Heart left ventricle (tissue), 16 donors: ENCODE data around the gene TOX2. TPM values are rescaled to one million over a fixed set of nuclear protein-coding genes. Genes with fewer than 3 reads are reported as not detected.

Source experiments
- ATAC-seq, 4 donors: fragments of 200-7000 bp; cut with Tn5 transposase; one replicate each; pipeline ENCODE4 v1.9.1; 2020 to 2022; ENCODE audit warnings: moderate library complexity in 4 of 4, mild to moderate bottlenecking in 3 of 4, moderate number of reproducible peaks in 1 of 4
- DNase-seq, 5 donors: peaks; one replicate each; pipeline ENCODE4 v3.0.0-alpha.2; 2020
- H3K27ac ChIP-seq, 12 donors: fragments of 200-600 bp; sonication (generic) in 4 of 12; one replicate each; pipeline versions ENCODE4 v1.5.0 to v1.8.0; 2016 to 2022; ENCODE audit warnings: mild to moderate bottlenecking in 2 of 12
- H3K27me3 ChIP-seq, 9 donors: fragments of 200-600 bp; sonication (generic) in 2 of 9; one replicate each; pipeline versions ENCODE4 v1.5.1 to v1.8.0; 2016 to 2022; ENCODE audit warnings: mild to moderate bottlenecking in 3 of 9
- H3K36me3 ChIP-seq, 9 donors: fragments of 200-600 bp; sonication (generic) in 2 of 9; one replicate each; pipeline versions ENCODE4 v1.5.0 to v1.8.0; 2018 to 2022; ENCODE audit warnings: mild to moderate bottlenecking in 2 of 9
- H3K4me1 ChIP-seq, 12 donors: fragments of 200-600 bp; sonication (generic) in 4 of 12; one replicate each; pipeline versions ENCODE4 v1.5.0 to v1.8.0; 2016 to 2022; ENCODE audit warnings: mild to moderate bottlenecking in 3 of 12
- H3K4me3 ChIP-seq, 12 donors: fragments of 200-600 bp; sonication (generic) in 4 of 12; one replicate each; pipeline versions ENCODE4 v1.5.0 to v1.8.0; 2017 to 2022; ENCODE audit warnings: mild to moderate bottlenecking in 9 of 12, moderate library complexity in 4 of 12
- H3K9me3 ChIP-seq, 12 donors: fragments of 200-600 bp; sonication (generic) in 4 of 12; one replicate each; pipeline versions ENCODE4 v1.5.0 to v1.8.0; 2016 to 2022; ENCODE audit warnings: mild to moderate bottlenecking in 1 of 12
- POLR2A ChIP-seq, 2 donors: fragments of 450-650 bp; IDR thresholded peaks; one replicate each; pipeline ENCODE4 v1.6.1; 2017; ENCODE audit warnings: antibody characterized with exemption in 2 of 2, mild to moderate bottlenecking in 2 of 2, moderate library complexity in 2 of 2
- WGBS, 4 donors: extraction: QIAGEN DNeasy Blood & Tissue Kit in 2 of 4; methylation state at CpG; one replicate each; pipeline versions ENCODE4 v1.1.5 to v1.1.7; 2013 to 2018; 5-methylcytosine and 5-hydroxymethylcytosine counted together
- intact Hi-C, 10 donors: fragments of 100-400 bp; cut with DNase I; formaldehyde crosslinking; loops; one replicate each; pipeline versions ENCODE4 v1.11.1 to v1.14.2; 2022
- polyA plus RNA-seq, 2 donors: library from polyadenylated mRNA; stranded (reverse); fragments of 200-250 nt; gene quantifications; one replicate each; pipeline ENCODE4 v1.2.3, GENCODE V29; 2013
- total RNA-seq, 9 donors: library from RNA; depleted of rRNA in 2 of 9; stranded (reverse); fragments of >200 nt in 2 of 9; fragmentation: NEBNext Ultra II Directional in 3 of 9; extraction: Animal tissue kit (Norgen Biotek cat#: 25700) in 3 of 9; gene quantifications; one replicate each; pipeline versions ENCODE4 v1.1.0 to v1.2.4, GENCODE V29; 2016 to 2023
- TF ChIP-seq, protein P1 (sequence below), 12 donors: fragments of 200-600 bp; sonication (generic) in 4 of 12; IDR thresholded peaks; one replicate each; pipeline versions ENCODE4 v1.5.0 to v1.8.0; 2018 to 2022; ENCODE audit warnings: antibody characterized with exemption in 12 of 12, mild to moderate bottlenecking in 5 of 12
- donor health status: ischemic (EF 13 %, LVEDD 7.1; RV severe dilation, severe dysfunction).
- donor health status: healthy with polysubstance abuse.
- donor health status: DM: no; HTN: yes; CAD: no.
- donor health status: DM: no; HTN: no; CAD: no.
- donor health status: ischemic (EF 25% LVEDD 6.9; RV normal size, moderate dysfunction).
- donor health status: ischemic (EF 25% LVEDD 5.7; RV mildly dilated, moderate dysfunction).
- donor health status: healthy.
- donor health status: DM: yes; HTN: yes; CAD: no.
- donor health status: ischemic (EF 35%, LVEDD 5.7; RV mildly dilated, moderate dysfunction).
- donor health status: nonischemic (EF 11% LVEDD 7.7; RV severe dilation, severe dysfunction).
- donor health status: DM: yes; HTN: yes; CAD: no.
- donor health status: PGD.
- donor health status: ischemic (EF 29% LVEDD 5.4; RV normal size, mild dysfunction).
- donor health status: nonischemic (EF 23%, LVEDD 6.1; RV moderate dilation, normal function).

Gene TOX2
- total and polyA plus RNA-seq, 11 donors, result 0.53 to 3.0 (median 0.91) TPM

DNA sequence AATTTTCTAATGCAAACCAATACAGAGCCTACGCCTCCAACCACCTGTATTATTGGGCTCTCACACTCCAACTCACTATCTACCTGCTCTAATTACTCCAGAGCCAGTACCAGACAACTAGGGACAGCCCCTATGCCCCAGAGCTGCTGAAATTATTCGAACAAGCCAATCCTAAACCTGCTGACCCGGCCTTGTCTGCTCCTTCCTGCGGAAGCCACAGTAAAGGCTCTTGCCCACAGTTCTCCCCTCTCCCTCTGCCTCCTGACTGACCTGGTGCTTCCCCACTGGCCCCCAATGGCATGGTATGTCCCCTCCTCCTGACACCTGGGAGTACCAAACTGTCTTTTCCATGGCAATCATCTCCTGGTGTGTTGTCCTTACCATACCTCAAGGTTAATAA is 4.1 kb upstream of the TOX2 start:
- intact Hi-C loops, result no loop called here
- Histone ChIP-seq H3K27me3 (peaks cover 5 to 29% (median 13%) of the 10 kb centered on the region in 9 donors), H3K27ac (no peak overlapping the region), H3K36me3 (no peaks in the 10 kb centered on the region), H3K9me3 (peaks cover 0 to 44% (median 20%) of the 10 kb centered on the region in 12 donors), H3K4me3 (no peak overlapping the region), H3K4me1 (peaks cover 0 to 13% (median 0%) of the 10 kb centered on the region in 12 donors)
- ATAC-seq (no peak), DNase-seq (no peak)
- TF ChIP-seq, protein P1, sequence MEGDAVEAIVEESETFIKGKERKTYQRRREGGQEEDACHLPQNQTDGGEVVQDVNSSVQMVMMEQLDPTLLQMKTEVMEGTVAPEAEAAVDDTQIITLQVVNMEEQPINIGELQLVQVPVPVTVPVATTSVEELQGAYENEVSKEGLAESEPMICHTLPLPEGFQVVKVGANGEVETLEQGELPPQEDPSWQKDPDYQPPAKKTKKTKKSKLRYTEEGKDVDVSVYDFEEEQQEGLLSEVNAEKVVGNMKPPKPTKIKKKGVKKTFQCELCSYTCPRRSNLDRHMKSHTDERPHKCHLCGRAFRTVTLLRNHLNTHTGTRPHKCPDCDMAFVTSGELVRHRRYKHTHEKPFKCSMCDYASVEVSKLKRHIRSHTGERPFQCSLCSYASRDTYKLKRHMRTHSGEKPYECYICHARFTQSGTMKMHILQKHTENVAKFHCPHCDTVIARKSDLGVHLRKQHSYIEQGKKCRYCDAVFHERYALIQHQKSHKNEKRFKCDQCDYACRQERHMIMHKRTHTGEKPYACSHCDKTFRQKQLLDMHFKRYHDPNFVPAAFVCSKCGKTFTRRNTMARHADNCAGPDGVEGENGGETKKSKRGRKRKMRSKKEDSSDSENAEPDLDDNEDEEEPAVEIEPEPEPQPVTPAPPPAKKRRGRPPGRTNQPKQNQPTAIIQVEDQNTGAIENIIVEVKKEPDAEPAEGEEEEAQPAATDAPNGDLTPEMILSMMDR (IDR thresholded peaks at IDR 0.05), result no peak
- WGBS, 4 donors, result 68 to 87% (median 81%) methylated on average over 4 of the region's 4 CpGs

DNA sequence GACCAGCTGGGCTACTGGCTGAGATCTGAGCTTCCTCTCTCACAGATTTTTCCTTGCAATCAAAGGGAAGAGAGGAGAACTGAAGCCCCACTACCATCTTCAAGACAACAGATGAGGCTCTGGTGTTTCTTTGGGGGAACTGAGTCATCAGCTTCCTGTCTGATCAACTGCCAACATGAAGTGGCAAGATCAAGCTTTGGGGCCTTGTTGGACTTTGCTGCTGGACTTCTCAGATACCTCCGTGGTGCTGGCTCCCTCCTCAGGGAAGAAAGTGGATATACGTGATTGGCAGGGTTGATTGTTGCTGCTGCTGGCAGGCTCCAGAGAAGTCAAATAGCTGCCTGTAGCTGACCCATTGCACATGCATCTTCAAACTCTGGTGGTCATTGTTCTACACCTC is 3.6 kb upstream of the TOX2 start:
- Histone ChIP-seq H3K9me3 (peaks cover 0 to 44% (median 20%) of the 10 kb centered on the region in 12 donors), H3K27ac (no peak overlapping the region), H3K4me1 (peaks cover 0 to 18% (median 3%) of the 10 kb centered on the region in 12 donors), H3K27me3 (peaks cover 10 to 34% (median 18%) of the 10 kb centered on the region in 9 donors), H3K4me3 (no peak overlapping the region), H3K36me3 (no peaks in the 10 kb centered on the region)
- ATAC-seq (no peak), DNase-seq (no peak)
- WGBS, 4 donors, result 41 to 60% (median 45%) methylated on average over 2 of the region's 2 CpGs
- TF ChIP-seq, protein P1 (IDR thresholded peaks at IDR 0.05), result no peak
- no peak for TF ChIP-seq POLR2A (IDR thresholded peaks at IDR 0.05)
- intact Hi-C loops, result no loop called here

DNA sequence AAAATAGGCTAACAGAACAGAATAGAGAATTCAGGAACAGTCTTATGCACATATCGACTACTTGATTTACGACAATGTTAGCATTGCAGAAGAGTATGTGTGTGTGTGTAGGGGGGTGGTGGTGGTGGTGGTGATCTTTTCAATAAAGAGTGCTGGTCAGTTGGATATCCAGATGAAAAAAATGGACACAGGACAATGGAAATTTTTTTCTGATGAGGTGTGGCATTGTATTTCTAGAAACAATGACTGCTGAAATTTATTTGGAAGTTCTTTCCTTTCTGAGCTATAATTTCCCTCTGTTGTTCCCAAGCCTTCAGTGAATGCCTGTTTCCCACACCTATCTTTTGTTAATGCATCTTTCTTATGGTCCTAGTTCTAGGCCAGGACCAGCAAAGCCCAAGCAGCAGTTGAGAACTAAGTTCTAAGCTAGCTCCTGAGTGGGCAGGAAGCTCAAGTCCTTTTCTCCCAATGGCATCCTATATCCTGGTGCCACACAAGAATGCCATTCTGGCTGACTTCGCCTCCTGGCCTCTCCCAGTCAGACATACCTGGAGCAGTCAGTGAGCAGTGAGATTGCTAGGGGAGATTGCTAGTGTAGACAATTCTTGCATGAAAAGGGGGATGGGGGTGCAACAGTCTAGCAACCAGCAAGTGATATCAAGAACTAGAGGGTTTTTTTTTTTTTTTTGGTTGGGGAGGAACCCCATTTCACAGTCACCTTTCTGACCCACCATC is 1.2 kb upstream of the TOX2 start:
- DNase-seq (no peak), ATAC-seq (no peak)
- no peaks in the 10 kb centered on the region for H3K36me3 ChIP-seq
- TF ChIP-seq POLR2A (IDR thresholded peaks at IDR 0.05), result no peak
- TF ChIP-seq, protein P1 (IDR thresholded peaks at IDR 0.05), result no peak
- peaks cover 13 to 54% (median 31%) of the 10 kb centered on the region in 9 donors for H3K27me3 ChIP-seq
- intact Hi-C loops, result no loop called here
- WGBS, 4 donors, result 91 to 95% (median 94%) methylated on average over 3 of the region's 3 CpGs
- peaks cover 0 to 22% (median 5%) of the 10 kb centered on the region in 12 donors for H3K4me1 ChIP-seq
- H3K4me3 ChIP-seq, result no peak overlapping the region
- H3K9me3 ChIP-seq, result peaks cover 0 to 29% (median 16%) of the 10 kb centered on the region in 12 donors
- H3K27ac ChIP-seq, result no peak overlapping the region

DNA sequence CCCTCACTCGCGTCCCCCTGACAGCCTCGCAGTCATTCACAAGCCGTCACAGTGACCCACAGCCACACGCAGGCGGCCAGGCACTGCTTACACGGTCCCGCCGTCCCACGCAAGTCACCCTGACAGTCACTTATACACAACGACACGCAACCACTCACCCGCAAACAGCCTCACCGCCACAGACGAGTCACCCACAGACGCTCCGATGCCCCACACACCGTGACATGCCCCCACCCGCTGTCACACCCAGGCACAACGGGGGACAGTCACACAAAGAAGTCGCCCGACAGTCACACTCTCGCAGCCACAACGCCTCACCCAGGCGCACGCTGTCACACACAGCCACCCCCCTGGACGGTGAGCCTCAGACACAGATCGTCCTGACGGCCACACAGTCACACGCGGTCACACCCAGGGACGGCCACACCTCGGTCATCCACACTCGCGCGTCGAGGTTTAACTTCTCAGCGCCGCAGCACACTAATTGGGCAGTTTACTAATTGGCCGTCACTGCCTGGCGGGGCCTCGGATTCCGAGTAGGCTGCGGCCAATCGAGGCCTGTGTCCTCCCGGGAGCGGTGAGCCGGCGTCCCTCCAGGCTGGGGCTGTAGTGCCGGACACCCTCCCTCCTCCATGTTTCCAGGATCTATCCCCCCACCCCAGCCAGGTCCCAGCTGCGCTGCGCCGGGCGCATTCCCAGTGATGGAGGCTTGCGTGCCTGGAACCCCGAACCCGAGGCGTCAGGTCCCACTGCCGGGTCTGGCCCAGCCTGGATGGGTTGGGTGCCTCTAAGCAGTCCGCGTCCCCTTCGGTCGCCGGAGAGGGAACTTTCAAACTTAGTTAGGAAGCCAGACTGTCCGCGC is 790 bp downstream of the TOX2 start:
- Histone ChIP-seq H3K4me1 (peaks cover 0 to 22% (median 5%) of the 10 kb centered on the region in 12 donors), H3K4me3 (peak overlapping the region; percentile 17 to 65 (median 44)), H3K9me3 (peaks cover 0 to 24% (median 16%) of the 10 kb centered on the region in 12 donors), H3K27ac (no peak overlapping the region), H3K36me3 (no peaks in the 10 kb centered on the region), H3K27me3 (peaks cover 13 to 66% (median 31%) of the 10 kb centered on the region in 9 donors)
- ATAC-seq, result peak in 3 of 4 donors; percentile 33 to 53 (median 39)
- DNase-seq, result peak in 1 of 5 donors; percentile 10
- 3 to 6% (median 4%) methylated on average over 42 to 66 of the region's 66 CpGs for WGBS, 4 donors
- intact Hi-C loops, result no loop called here
- TF ChIP-seq POLR2A (IDR thresholded peaks at IDR 0.05), result no peak
- TF ChIP-seq, protein P1 (IDR thresholded peaks at IDR 0.05), result no peak
